Activated naive CD8-positive, alpha-beta T cell treated with anti-CD3 and anti-CD28 coated beads, Interleukin-2, amount 50 U/mL, for 24 hours (primary cell): ENCODE results near the gene SIGLEC5.

Experiments
- ATAC-seq: fragments of 150-1000 bp; cut with Tn5 transposase; one replicate; pipeline ENCODE4 v1.10.0; 2021
- DNase-seq: peaks from one replicate; pipeline ENCODE4 v3.0.0; 2021
- H3K27ac Mint-ChIP-seq: one replicate; pipeline ENCODE4 v1.8.0; 2021; ENCODE audit warnings: mild to moderate bottlenecking, mixed read lengths
- H3K27me3 Mint-ChIP-seq: one replicate; pipeline ENCODE4 v1.8.0; 2021; ENCODE audit warnings: mixed read lengths
- H3K36me3 Mint-ChIP-seq: one replicate; pipeline ENCODE4 v1.8.0; 2021; ENCODE audit warnings: low read depth, mixed read lengths
- H3K4me1 Mint-ChIP-seq: one replicate; pipeline ENCODE4 v1.8.0; 2021; ENCODE audit warnings: mixed read lengths
- H3K4me3 Mint-ChIP-seq: one replicate; pipeline ENCODE4 v1.8.0; 2021; ENCODE audit warnings: mild to moderate bottlenecking, moderate library complexity, mixed read lengths
- H3K9me3 Mint-ChIP-seq: one replicate; pipeline ENCODE4 v1.8.0; 2021; ENCODE audit warnings: mixed read lengths

Gene SIGLEC5

GRCh38 chr19:51587264-51588191 lies 42.7 kb downstream of the SIGLEC5 start:
- H3K27me3 Mint-ChIP-seq, result no peaks in the 10 kb centered on the region
- DNase-seq, result no peak

GRCh38 chr19:51586799-51587198 lies 43.4 kb downstream of the SIGLEC5 start:
- no peaks in the 10 kb centered on the region for H3K27me3 Mint-ChIP-seq
- H3K4me1 Mint-ChIP-seq, result no peaks in the 10 kb centered on the region
- ATAC-seq, result no peak
- no peak overlapping the region for H3K4me3 Mint-ChIP-seq
- H3K36me3 Mint-ChIP-seq, result peaks cover 75% of the 10 kb centered on the region
- H3K9me3 Mint-ChIP-seq, result peaks cover 58% of the 10 kb centered on the region
- DNase-seq, result no peak
- no peak overlapping the region for H3K27ac Mint-ChIP-seq

More at GRCh38 chr19:51587264-51588191, 42.7 kb downstream of the SIGLEC5 start:
- H3K36me3 Mint-ChIP-seq, result peaks cover 68% of the 10 kb centered on the region
- H3K9me3 Mint-ChIP-seq, result peaks cover 58% of the 10 kb centered on the region
- ATAC-seq, result no peak
- no peak overlapping the region for H3K27ac Mint-ChIP-seq
- no peaks in the 10 kb centered on the region for H3K4me1 Mint-ChIP-seq
- H3K4me3 Mint-ChIP-seq, result no peak overlapping the region

- no peaks in the 10 kb centered on the region for H3K27me3 Mint-ChIP-seq
- H3K4me3 Mint-ChIP-seq, result no peak overlapping the region
- H3K9me3 Mint-ChIP-seq, result peaks cover 58% of the 10 kb centered on the region
- no peak for DNase-seq
- H3K27ac Mint-ChIP-seq, result no peak overlapping the region
- no peak for ATAC-seq
- peaks cover 81% of the 10 kb centered on the region for H3K36me3 Mint-ChIP-seq
- no peaks in the 10 kb centered on the region for H3K4me1 Mint-ChIP-seq
Observed at GRCh38 chr19:51586103-51586728, 44.0 kb downstream of the SIGLEC5 start.

- no peak for DNase-seq
- peaks cover 70% of the 10 kb centered on the region for H3K36me3 Mint-ChIP-seq
Observed at GRCh38 chr19:51576850-51577249, 53.4 kb downstream of the SIGLEC5 start.

GRCh38 chr19:51573331-51573730 lies 56.9 kb downstream of the SIGLEC5 start:
- DNase-seq (no peak), ATAC-seq (no peak)
- Mint-ChIP-seq H3K27ac (no peak overlapping the region), H3K9me3 (no peaks in the 10 kb centered on the region), H3K27me3 (peaks cover 1% of the 10 kb centered on the region), H3K4me1 (peaks cover 42% of the 10 kb centered on the region), H3K4me3 (no peak overlapping the region), H3K36me3 (peaks cover 45% of the 10 kb centered on the region)

More at GRCh38 chr19:51576850-51577249, 53.4 kb downstream of the SIGLEC5 start:
- H3K4me1 Mint-ChIP-seq, result peaks cover 25% of the 10 kb centered on the region
- no peak overlapping the region for H3K27ac Mint-ChIP-seq
- ATAC-seq, result no peak
- H3K9me3 Mint-ChIP-seq, result no peaks in the 10 kb centered on the region
- H3K27me3 Mint-ChIP-seq, result no peaks in the 10 kb centered on the region
- H3K4me3 Mint-ChIP-seq, result no peak overlapping the region

GRCh38 chr19:51572908-51573307 lies 57.3 kb downstream of the SIGLEC5 start:
- H3K27me3 Mint-ChIP-seq, result peaks cover 4% of the 10 kb centered on the region
- no peaks in the 10 kb centered on the region for H3K9me3 Mint-ChIP-seq
- H3K36me3 Mint-ChIP-seq, result peaks cover 43% of the 10 kb centered on the region
- H3K4me1 Mint-ChIP-seq, result peaks cover 42% of the 10 kb centered on the region
- no peak for DNase-seq
- no peak overlapping the region for H3K4me3 Mint-ChIP-seq
- H3K27ac Mint-ChIP-seq, result no peak overlapping the region
- no peak for ATAC-seq

GRCh38 chr19:51572410-51572809 lies 57.8 kb downstream of the SIGLEC5 start:
- Mint-ChIP-seq H3K4me3 (peak overlapping the region; percentile 90), H3K4me1 (peaks cover 42% of the 10 kb centered on the region), H3K27me3 (peaks cover 4% of the 10 kb centered on the region), H3K27ac (no peak overlapping the region), H3K9me3 (no peaks in the 10 kb centered on the region), H3K36me3 (peaks cover 40% of the 10 kb centered on the region)
- DNase-seq (no peak), ATAC-seq (no peak)

- peaks cover 34% of the 10 kb centered on the region for H3K4me1 Mint-ChIP-seq
- peak overlapping the region; percentile 90 for H3K4me3 Mint-ChIP-seq
- DNase-seq (no peak), ATAC-seq (no peak)
- peak overlapping the region; percentile 90 for H3K27ac Mint-ChIP-seq
- H3K9me3 Mint-ChIP-seq, result no peaks in the 10 kb centered on the region
- H3K27me3 Mint-ChIP-seq, result peaks cover 6% of the 10 kb centered on the region
- peaks cover 32% of the 10 kb centered on the region for H3K36me3 Mint-ChIP-seq
Observed at GRCh38 chr19:51571599-51571998, 58.6 kb downstream of the SIGLEC5 start.

- Mint-ChIP-seq H3K4me1 (peaks cover 33% of the 10 kb centered on the region), H3K27ac (peak within 1 kb of the TSS; percentile 90), H3K36me3 (peaks cover 33% of the 10 kb centered on the region), H3K4me3 (peak within 1 kb of the TSS; percentile 90), H3K9me3 (no peaks in the 10 kb centered on the region), H3K27me3 (peaks cover 8% of the 10 kb centered on the region)
- ATAC-seq, result peak; percentile 89
- DNase-seq, result peak; percentile 90
Observed at GRCh38 chr19:51570962-51571575, 59.1 kb downstream of the SIGLEC5 start, which contains the start of gene ZNF175. Gene ZNF175, plus strand, starts transcription at chr19:51571283. Its CDS starts 2,047 bp downstream, at chr19:51573330.

GRCh38 chr19:51568456-51568855 lies 61.7 kb downstream of the SIGLEC5 start:
- H3K36me3 Mint-ChIP-seq, result peaks cover 15% of the 10 kb centered on the region
- no peaks in the 10 kb centered on the region for H3K9me3 Mint-ChIP-seq
- ATAC-seq (no peak), DNase-seq (no peak)
- H3K27ac Mint-ChIP-seq, result no peak overlapping the region
- peaks cover 32% of the 10 kb centered on the region for H3K4me1 Mint-ChIP-seq
- no peak overlapping the region for H3K4me3 Mint-ChIP-seq
- H3K27me3 Mint-ChIP-seq, result peaks cover 16% of the 10 kb centered on the region

GRCh38 chr19:51567583-51567982 lies 62.6 kb downstream of the SIGLEC5 start:
- ATAC-seq (no peak), DNase-seq (no peak)
- no peak overlapping the region for H3K27ac Mint-ChIP-seq
- peaks cover 21% of the 10 kb centered on the region for H3K27me3 Mint-ChIP-seq
- H3K36me3 Mint-ChIP-seq, result peaks cover 9% of the 10 kb centered on the region
- H3K4me3 Mint-ChIP-seq, result no peak overlapping the region
- H3K9me3 Mint-ChIP-seq, result no peaks in the 10 kb centered on the region
- H3K4me1 Mint-ChIP-seq, result peaks cover 24% of the 10 kb centered on the region

GRCh38 chr19:51566489-51567100 lies 63.6 kb downstream of the SIGLEC5 start:
- Mint-ChIP-seq H3K4me3 (no peak overlapping the region), H3K27ac (no peak overlapping the region), H3K4me1 (peaks cover 14% of the 10 kb centered on the region), H3K27me3 (peaks cover 25% of the 10 kb centered on the region), H3K9me3 (no peaks in the 10 kb centered on the region), H3K36me3 (peaks cover 4% of the 10 kb centered on the region)
- DNase-seq, result no peak
- ATAC-seq, result no peak

GRCh38 chr19:51565583-51565982 lies 64.6 kb downstream of the SIGLEC5 start:
- Mint-ChIP-seq H3K4me1 (peaks cover 6% of the 10 kb centered on the region), H3K27me3 (peaks cover 30% of the 10 kb centered on the region), H3K27ac (no peak overlapping the region), H3K36me3 (peaks cover 2% of the 10 kb centered on the region), H3K9me3 (no peaks in the 10 kb centered on the region), H3K4me3 (no peak overlapping the region)
- DNase-seq (no peak), ATAC-seq (no peak)

- no peak overlapping the region for H3K4me3 Mint-ChIP-seq
- DNase-seq, result no peak
- no peak for ATAC-seq
- peaks cover 2% of the 10 kb centered on the region for H3K36me3 Mint-ChIP-seq
- H3K4me1 Mint-ChIP-seq, result peaks cover under 1% of the 10 kb centered on the region
- H3K27me3 Mint-ChIP-seq, result peaks cover 36% of the 10 kb centered on the region
- H3K27ac Mint-ChIP-seq, result no peak overlapping the region
- H3K9me3 Mint-ChIP-seq, result no peaks in the 10 kb centered on the region
Observed at GRCh38 chr19:51564791-51565190, 65.4 kb downstream of the SIGLEC5 start.
